Raji (cell line): ENCODE results near the gene CREB3L1.

ENCODE experiments used
- POLR2A ChIP-seq: IDR thresholded peaks from 2 replicates; pipeline ENCODE4 v1.6.1; 2011; ENCODE audit warnings: low read depth, low read length, control low read depth; ENCODE audit not compliant: insufficient read depth

CREB3L1 gene

GRCh38 chr11:46243796-46244109, 33.7 kb upstream of the CREB3L1 start:
- no peak for TF ChIP-seq POLR2A

- TF ChIP-seq POLR2A: no peak
Observed at GRCh38 chr11:46246521-46246920, 30.9 kb upstream of the CREB3L1 start.

- TF ChIP-seq POLR2A: no peak
Observed at GRCh38 chr11:46247090-46247489, 30.4 kb upstream of the CREB3L1 start.

GRCh38 chr11:46247659-46248058, 29.8 kb upstream of the CREB3L1 start:
- TF ChIP-seq POLR2A: no peak

- no peak for TF ChIP-seq POLR2A
Observed at GRCh38 chr11:46248289-46249102, 29.0 kb upstream of the CREB3L1 start.

GRCh38 chr11:46249103-46249937, 28.1 kb upstream of the CREB3L1 start:
- TF ChIP-seq POLR2A: no peak

GRCh38 chr11:46249938-46250744, 27.3 kb upstream of the CREB3L1 start:
- TF ChIP-seq POLR2A: no peak

GRCh38 chr11:46250745-46251052, 26.8 kb upstream of the CREB3L1 start:
- no peak for TF ChIP-seq POLR2A

- no peak for TF ChIP-seq POLR2A
Observed at GRCh38 chr11:46251954-46252353, 25.5 kb upstream of the CREB3L1 start.

GRCh38 chr11:46252373-46252914, 25.0 kb upstream of the CREB3L1 start:
- TF ChIP-seq POLR2A: no peak

GRCh38 chr11:46253258-46254132, 24.0 kb upstream of the CREB3L1 start:
- TF ChIP-seq POLR2A: no peak

GRCh38 chr11:46254133-46254491, 23.4 kb upstream of the CREB3L1 start:
- no peak for TF ChIP-seq POLR2A

GRCh38 chr11:46256540-46257001, 20.9 kb upstream of the CREB3L1 start:
- TF ChIP-seq POLR2A: no peak

GRCh38 chr11:46259971-46260560, 17.4 kb upstream of the CREB3L1 start:
- TF ChIP-seq POLR2A: no peak
